22Rv1 (cell line): ENCODE data around the gene C5AR2.

Experiments
- ZFX ChIP-seq: fragments of 450-650 bp; IDR thresholded peaks from 2 replicates; pipeline ENCODE4 v1.6.1; 2017; ENCODE audit warnings: antibody characterized with exemption, borderline replicate concordance
- TF ChIP-seq, protein P1 (sequence below): fragments of 450-650 bp; IDR thresholded peaks from 2 replicates; pipeline ENCODE4 v1.5.1; 2017; ENCODE audit warnings: mild to moderate bottlenecking

GRCh38 chr19:47330466-47330869 is 1.5 kb upstream of the C5AR2 start:
- TF ChIP-seq, protein P1, sequence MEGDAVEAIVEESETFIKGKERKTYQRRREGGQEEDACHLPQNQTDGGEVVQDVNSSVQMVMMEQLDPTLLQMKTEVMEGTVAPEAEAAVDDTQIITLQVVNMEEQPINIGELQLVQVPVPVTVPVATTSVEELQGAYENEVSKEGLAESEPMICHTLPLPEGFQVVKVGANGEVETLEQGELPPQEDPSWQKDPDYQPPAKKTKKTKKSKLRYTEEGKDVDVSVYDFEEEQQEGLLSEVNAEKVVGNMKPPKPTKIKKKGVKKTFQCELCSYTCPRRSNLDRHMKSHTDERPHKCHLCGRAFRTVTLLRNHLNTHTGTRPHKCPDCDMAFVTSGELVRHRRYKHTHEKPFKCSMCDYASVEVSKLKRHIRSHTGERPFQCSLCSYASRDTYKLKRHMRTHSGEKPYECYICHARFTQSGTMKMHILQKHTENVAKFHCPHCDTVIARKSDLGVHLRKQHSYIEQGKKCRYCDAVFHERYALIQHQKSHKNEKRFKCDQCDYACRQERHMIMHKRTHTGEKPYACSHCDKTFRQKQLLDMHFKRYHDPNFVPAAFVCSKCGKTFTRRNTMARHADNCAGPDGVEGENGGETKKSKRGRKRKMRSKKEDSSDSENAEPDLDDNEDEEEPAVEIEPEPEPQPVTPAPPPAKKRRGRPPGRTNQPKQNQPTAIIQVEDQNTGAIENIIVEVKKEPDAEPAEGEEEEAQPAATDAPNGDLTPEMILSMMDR, result no peak
- TF ChIP-seq ZFX, result no peak
